Stimulated activated CD4-positive, alpha-beta T cell treated with anti-CD3 and anti-CD28 coated beads, Interleukin-2, amount 100 ng/mL, for 4 hours (primary cell): ENCODE results near the gene OSCP1.

Experiments used
- DNase-seq: peaks from one replicate; pipeline ENCODE4 v3.0.0-alpha.2; 2020; ENCODE audit warnings: low read depth

OSCP1 gene

DNA sequence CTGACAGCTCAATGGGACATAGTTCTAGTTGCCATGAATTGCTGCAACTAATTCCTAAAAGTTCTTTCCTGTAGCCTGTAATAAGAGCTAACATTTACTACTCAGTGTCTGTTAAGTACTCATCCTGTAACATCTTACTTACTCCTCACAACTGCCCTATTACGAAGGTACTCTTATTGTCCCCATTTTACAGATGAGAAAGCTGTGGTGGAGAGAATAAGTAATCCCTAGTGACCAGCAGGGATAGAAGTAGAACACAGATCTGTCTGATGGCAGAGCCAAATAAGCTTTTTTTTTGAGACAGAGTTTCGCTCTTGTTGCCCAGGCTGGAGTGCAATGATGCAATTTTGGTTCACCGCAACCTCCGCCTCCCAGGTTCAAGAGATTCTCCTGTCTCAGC lies 67.6 kb downstream of the OSCP1 start:
- DNase-seq = no peak

DNA sequence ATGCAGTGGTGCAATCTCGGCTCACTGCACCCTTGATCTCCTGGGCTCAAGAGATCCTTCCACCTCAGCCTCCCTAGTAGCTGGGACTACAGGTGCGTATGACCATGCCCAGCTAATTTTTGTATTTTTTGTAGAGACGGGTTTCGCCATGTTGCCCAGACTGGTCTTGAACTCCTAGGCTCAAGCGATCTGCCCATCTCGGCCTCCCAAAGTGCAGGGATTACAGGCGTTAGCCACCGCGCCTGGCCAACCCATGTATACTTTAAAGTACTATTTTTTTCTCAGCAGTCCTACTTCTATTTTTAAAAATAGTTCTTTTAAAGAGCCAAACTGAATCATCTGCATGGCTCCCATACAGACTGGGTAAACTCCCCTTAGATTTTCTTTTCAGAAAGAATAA lies 68.0 kb downstream of the OSCP1 start:
- DNase-seq = no peak

DNA sequence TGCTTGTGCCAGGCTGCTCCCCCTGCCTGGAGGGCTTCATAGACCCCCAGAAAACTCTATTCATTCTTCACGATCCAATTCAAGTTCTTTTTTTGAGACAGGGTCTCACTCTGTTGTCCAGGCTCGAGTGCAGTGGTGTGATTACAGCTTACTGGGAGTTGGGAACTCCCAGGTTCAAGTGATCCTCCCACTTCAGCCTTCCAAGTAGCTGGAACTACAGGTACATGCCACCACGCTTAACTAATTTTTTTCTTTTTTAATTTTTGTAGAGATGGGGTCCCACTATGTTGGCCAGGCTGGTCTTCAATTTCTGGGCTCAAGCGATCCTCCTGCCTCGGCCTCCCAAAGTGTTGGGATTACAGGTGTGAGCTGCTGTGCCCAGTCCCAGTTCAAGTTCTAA lies 68.8 kb downstream of the OSCP1 start:
- no peak for DNase-seq

DNA sequence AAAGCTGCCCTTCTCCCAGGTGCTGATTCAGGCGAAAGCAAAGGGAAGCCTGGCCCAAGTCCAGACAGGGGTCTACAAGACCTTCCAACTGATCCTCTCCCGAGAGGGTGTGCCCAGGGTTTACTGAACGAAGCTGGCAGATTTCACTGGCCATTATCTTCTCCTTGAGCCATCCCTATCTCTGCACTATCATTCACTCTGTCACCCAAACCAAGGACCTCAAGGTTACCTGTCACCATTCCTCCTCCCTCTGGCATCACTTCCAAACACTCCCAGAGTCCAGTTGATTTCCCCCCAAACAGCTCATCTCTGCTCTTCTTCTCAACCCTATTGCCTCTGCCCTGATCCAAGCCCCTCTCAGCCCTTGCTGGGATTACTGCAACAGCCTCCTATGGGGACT lies 69.5 kb downstream of the OSCP1 start:
- DNase-seq = no peak

DNA sequence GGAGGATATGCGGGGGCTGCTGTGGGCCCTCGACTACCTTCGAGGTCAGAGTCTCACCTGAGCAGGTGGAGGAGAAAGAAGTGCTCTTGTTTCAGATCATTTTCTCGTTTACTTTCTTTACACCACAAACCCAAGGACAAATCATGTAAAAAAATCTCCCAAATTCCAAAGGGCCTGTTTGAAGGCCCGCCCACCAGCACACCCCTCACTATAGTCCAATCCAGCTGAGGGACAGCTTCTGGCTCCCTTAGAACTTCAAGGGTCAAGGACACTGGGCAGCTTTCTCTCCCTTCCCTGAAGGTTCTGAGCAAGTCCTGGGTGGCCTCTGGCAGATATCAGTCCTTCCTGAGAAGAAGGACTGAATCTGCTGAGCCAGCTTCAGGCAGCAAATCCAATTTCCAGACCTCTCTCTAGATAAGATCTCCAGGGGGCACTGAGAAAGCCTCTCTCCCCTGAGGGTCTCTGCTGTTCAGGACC lies 70.1 kb downstream of the OSCP1 start:
- no peak for DNase-seq

DNA sequence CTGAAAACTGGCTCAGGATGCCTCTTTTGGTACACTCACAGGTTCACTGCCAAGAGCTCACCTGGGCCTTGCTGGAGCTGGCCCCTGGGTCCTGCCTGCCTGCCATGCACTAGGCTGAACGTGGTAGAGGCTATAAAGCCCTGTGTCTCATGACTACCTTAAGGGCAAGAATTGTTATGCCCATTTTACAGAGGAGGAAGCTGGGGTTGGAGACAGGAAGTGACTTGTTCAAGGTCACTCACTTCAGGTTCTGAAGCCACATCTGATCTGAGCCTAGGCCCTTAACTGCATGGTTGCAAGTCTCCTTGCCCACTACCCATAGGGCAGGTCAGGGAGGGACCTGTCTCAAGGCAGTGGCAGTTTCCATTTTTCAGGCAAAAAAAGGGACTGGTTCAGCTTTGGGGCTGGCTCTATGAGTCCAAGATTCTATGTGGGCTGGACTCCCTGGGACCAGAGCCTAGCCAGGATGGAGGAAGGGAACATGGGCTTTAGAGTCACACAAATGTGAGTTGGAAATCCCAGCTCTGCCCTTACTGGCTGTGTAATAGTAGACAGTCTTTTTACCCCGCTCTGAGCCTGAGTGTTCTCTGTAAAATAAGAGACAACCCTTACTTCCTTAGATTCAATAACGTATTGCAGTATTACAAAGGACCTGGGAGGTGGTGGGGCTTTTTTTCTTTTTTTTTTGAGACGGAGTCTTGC lies 72.3 kb downstream of the OSCP1 start:
- no peak for DNase-seq

DNA sequence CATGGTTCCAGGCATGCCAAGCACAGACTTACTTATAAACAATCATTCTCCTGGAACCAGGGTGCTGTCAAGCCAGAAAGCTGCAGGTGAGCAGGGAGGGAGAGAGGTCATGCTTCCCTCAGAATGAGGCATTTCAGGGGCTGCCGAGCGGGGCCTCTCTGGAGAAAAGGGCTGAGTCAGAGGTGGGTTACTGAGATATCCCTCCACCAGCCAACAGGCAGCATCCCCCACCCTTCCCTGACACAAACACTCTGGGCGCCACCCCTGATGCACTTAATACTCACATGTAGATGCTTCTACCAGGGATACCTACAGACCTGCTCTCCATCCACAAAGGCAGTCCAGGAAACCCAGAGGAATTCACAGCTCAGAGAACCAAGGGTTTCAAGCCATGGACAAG lies 77.6 kb downstream of the OSCP1 start:
- no peak for DNase-seq

DNA sequence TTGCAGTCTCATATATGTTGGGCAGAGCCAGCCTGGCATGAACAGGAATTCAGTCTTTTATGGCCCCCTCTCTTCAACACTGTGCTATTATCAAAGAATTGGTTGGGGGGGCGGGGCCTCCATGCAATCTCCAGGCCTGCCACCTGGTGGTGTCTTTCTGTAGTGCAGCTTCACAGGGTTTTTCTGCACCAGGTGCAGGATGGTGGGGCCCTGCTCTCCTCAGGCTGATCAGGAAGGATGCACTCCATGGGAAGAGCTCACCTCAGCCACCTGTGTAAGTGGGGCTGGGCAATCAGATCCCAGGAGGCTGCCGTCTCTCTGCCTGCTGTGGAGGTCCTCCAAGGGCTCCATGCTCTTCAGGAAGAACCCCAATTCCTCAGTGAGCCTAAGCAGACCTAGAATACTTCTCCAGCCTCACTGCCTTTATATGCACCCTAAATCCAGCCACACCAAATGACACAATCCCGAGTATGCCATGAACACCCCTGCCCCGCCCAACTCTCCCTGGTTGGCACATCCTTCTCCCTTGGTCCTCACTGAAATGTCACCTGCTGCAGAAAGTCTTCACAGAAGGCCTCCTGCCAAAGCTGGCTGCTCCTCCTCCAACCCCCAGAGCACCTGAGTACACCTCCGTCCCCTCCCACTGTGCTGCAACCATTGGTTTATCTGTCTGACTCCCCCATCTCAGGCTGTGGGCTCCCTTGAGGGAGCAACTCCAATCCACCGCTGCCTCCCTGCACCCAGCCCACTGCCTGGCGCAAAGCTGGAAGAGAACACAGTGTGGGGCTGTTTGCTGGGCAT lies 81.0 kb downstream of the OSCP1 start:
- DNase-seq = peak; percentile 72
